Measurements from ENCODE around the gene KCNJ6.

DNA sequence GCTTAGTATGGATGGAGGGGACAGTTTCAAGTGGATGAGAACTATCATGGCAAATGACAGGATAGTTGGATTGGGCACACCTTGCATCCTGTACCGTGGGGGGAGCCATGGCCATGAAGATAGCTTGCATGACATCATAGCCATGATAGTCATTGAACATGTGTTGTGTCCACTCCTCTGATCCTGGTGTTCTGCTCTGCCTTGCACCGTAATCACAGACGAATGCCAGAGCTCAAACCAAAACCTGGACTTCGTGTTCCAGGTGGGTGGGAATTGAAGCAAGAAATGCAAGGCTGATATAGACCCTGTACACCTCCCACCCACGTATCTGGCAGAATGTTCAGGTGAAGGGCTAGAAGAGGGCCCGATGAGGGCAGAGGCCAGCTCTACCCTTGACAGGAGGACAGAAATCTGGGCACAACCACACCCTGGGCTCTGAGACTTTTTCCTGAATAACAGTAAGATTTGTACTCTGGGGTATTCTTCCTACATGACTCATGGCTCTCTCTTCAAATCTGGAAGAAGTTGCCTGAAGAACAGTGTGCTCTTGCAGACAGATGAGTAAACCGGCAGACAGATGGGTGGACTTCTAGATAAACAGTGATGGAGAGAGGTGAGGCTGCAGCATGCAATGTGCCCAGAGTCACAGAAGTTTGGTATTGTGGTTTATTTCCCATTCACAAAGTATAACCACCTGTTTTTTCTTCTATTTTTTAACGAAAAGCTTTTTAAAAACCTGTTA lies 45.0 kb downstream of the KCNJ6 start:
- TF ChIP-seq, protein P1, sequence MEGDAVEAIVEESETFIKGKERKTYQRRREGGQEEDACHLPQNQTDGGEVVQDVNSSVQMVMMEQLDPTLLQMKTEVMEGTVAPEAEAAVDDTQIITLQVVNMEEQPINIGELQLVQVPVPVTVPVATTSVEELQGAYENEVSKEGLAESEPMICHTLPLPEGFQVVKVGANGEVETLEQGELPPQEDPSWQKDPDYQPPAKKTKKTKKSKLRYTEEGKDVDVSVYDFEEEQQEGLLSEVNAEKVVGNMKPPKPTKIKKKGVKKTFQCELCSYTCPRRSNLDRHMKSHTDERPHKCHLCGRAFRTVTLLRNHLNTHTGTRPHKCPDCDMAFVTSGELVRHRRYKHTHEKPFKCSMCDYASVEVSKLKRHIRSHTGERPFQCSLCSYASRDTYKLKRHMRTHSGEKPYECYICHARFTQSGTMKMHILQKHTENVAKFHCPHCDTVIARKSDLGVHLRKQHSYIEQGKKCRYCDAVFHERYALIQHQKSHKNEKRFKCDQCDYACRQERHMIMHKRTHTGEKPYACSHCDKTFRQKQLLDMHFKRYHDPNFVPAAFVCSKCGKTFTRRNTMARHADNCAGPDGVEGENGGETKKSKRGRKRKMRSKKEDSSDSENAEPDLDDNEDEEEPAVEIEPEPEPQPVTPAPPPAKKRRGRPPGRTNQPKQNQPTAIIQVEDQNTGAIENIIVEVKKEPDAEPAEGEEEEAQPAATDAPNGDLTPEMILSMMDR (IDR thresholded peaks at IDR 0.05), result no peak
- no peak for TF ChIP-seq POLR2A (IDR thresholded peaks at IDR 0.05)
